GM18867 (cell line): ENCODE data around the gene MPZL1.

Experiments
- ATAC-seq: cut with Tn5 transposase; IDR thresholded peaks from one replicate; pipeline ENCODE4 v1.9.1; 2021; ENCODE audit warnings: mild to moderate bottlenecking, moderate library complexity; ENCODE audit not compliant: unreplicated experiment

The MPZL1 gene

GRCh38 chr1:167837326-167837725 lies 115.5 kb downstream of the MPZL1 start:
- no peak for ATAC-seq

- no peak for ATAC-seq
Measured at GRCh38 chr1:167839009-167839408, 117.2 kb downstream of the MPZL1 start.
